Tibial nerve (tissue), 3 donors: ENCODE data around the gene KRT28.

ENCODE experiments used
- CTCF ChIP-seq, 5 experiments: fragments of 200-600 bp in 3 of 5; fragments of 450-650 bp in 2 of 5; sonication (generic) in 3 of 5; IDR thresholded peaks; one replicate each; pipeline ENCODE4 v1.5.1; 2016 to 2019; ENCODE audit warnings: antibody characterized with exemption in 5 of 5, mild to moderate bottlenecking in 3 of 5, moderate library complexity in 2 of 5
- POLR2A ChIP-seq, 2 donors: fragments of 450-650 bp; IDR thresholded peaks; one replicate each; pipeline ENCODE4 v1.6.1; 2017; ENCODE audit warnings: antibody characterized with exemption in 2 of 2, mild to moderate bottlenecking in 2 of 2, moderate library complexity in 2 of 2

DNA sequence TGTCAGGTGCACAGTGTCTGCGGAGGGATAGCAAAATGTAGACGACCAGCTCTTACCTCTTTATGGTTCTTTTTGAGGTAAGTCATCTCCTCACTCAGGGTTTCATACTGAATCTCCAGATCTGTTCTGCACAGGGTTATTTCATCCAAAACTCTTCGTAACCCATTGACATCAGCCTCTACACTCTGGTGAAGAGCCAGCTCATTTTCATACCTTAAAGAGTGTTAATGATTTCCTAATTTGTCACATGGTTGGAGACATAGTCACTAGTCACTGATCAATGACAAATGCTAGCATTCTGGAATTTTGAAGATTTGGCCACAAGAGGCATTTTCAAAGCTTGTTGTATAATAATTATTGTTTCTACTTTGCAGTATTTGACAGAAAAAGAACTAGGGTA is 46.0 kb downstream of the KRT28 start:
- TF ChIP-seq POLR2A (IDR thresholded peaks at IDR 0.05) (no peak), CTCF (IDR thresholded peaks at IDR 0.05) (no peak)
